Measurements from ENCODE around the gene SYT1.

- TF ChIP-seq RAD21 (IDR thresholded peaks at IDR 0.05): no peak
- no peak for TF ChIP-seq EGR1 (IDR thresholded peaks at IDR 0.05; ENCODE audit: low read depth in 2 of 2)
- TF ChIP-seq, protein P1, sequence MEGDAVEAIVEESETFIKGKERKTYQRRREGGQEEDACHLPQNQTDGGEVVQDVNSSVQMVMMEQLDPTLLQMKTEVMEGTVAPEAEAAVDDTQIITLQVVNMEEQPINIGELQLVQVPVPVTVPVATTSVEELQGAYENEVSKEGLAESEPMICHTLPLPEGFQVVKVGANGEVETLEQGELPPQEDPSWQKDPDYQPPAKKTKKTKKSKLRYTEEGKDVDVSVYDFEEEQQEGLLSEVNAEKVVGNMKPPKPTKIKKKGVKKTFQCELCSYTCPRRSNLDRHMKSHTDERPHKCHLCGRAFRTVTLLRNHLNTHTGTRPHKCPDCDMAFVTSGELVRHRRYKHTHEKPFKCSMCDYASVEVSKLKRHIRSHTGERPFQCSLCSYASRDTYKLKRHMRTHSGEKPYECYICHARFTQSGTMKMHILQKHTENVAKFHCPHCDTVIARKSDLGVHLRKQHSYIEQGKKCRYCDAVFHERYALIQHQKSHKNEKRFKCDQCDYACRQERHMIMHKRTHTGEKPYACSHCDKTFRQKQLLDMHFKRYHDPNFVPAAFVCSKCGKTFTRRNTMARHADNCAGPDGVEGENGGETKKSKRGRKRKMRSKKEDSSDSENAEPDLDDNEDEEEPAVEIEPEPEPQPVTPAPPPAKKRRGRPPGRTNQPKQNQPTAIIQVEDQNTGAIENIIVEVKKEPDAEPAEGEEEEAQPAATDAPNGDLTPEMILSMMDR (IDR thresholded peaks at IDR 0.05; ENCODE audit: low read depth, low read length, missing input control): no peak
- TF ChIP-seq REST (IDR thresholded peaks at IDR 0.05): no peak
- TF ChIP-seq ATF3 (IDR thresholded peaks at IDR 0.05): no peak
- TF ChIP-seq, protein P2, sequence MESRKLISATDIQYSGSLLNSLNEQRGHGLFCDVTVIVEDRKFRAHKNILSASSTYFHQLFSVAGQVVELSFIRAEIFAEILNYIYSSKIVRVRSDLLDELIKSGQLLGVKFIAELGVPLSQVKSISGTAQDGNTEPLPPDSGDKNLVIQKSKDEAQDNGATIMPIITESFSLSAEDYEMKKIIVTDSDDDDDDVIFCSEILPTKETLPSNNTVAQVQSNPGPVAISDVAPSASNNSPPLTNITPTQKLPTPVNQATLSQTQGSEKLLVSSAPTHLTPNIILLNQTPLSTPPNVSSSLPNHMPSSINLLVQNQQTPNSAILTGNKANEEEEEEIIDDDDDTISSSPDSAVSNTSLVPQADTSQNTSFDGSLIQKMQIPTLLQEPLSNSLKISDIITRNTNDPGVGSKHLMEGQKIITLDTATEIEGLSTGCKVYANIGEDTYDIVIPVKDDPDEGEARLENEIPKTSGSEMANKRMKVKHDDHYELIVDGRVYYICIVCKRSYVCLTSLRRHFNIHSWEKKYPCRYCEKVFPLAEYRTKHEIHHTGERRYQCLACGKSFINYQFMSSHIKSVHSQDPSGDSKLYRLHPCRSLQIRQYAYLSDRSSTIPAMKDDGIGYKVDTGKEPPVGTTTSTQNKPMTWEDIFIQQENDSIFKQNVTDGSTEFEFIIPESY (IDR thresholded peaks at IDR 0.05): no peak
- TF ChIP-seq NR2F2 (IDR thresholded peaks at IDR 0.05): no peak
- TF ChIP-seq JUND (IDR thresholded peaks at IDR 0.05): no peak
- TF ChIP-seq TAF1 (conservative IDR thresholded peaks at IDR 0.05): no peak
- TF ChIP-seq MAX (IDR thresholded peaks at IDR 0.05): no peak
- TF ChIP-seq GABPA (IDR thresholded peaks at IDR 0.05 in 1 of 2, conservative IDR thresholded peaks at IDR 0.05 in 1 of 2): no peak
- TF ChIP-seq SP1 (IDR thresholded peaks at IDR 0.05): no peak
- TF ChIP-seq YY1 (IDR thresholded peaks at IDR 0.05): no peak
Observed at GRCh38 chr12:79434561-79434960, 570.0 kb downstream of the SYT1 start.

All from liver (tissue), 3 donors.